Fibroblast of villous mesenchyme (primary cell): ENCODE data around the gene ACOT11. TPM values are rescaled to one million over a fixed set of nuclear protein-coding genes. Genes with fewer than 3 reads are reported as not detected.

Source experiments
- DNase-seq: peaks from one replicate; pipeline ENCODE4 v3.0.0-alpha.2; 2010; ENCODE audit warnings: low read depth
- H3K4me3 ChIP-seq: 2 replicates; pipeline ENCODE4 v1.5.1; 2011; ENCODE audit warnings: low read depth, mild to moderate bottlenecking, low read length
- CTCF ChIP-seq: IDR thresholded peaks from 2 replicates; pipeline ENCODE4 v1.5.1; 2012; ENCODE audit warnings: low read depth, mild to moderate bottlenecking, low read length; ENCODE audit not compliant: insufficient read depth
- total RNA-seq: library from RNA; depleted of rRNA; stranded (reverse); fragments of >200 nt; gene quantifications from 2 replicates; pipeline ENCODE4 v1.2.3, GENCODE V29; 2012

The ACOT11 gene
- total RNA-seq, 1 donor, result 2.2 TPM

- no peak for DNase-seq
- no peak overlapping the region for H3K4me3 ChIP-seq
- TF ChIP-seq CTCF, result no peak
These were observed 26.2 kb downstream of the ACOT11 start for GRCh38 chr1:54574158-54574778.

GRCh38 chr1:54575161-54575560 lies 27.1 kb downstream of the ACOT11 start:
- DNase-seq, result no peak
- H3K4me3 ChIP-seq, result no peak overlapping the region
- no peak for TF ChIP-seq CTCF

GRCh38 chr1:54575605-54576290 lies 27.7 kb downstream of the ACOT11 start:
- no peak for TF ChIP-seq CTCF
- no peak overlapping the region for H3K4me3 ChIP-seq
- DNase-seq, result no peak

- TF ChIP-seq CTCF, result no peak
- DNase-seq, result peak; percentile 72
- H3K4me3 ChIP-seq, result no peak overlapping the region
These were observed 29.6 kb downstream of the ACOT11 start for GRCh38 chr1:54577612-54578011.

GRCh38 chr1:54579337-54579781 lies 31.3 kb downstream of the ACOT11 start:
- TF ChIP-seq CTCF, result no peak
- DNase-seq, result no peak
- no peak overlapping the region for H3K4me3 ChIP-seq

GRCh38 chr1:54580856-54581550 lies 33.0 kb downstream of the ACOT11 start:
- TF ChIP-seq CTCF, result no peak
- no peak overlapping the region for H3K4me3 ChIP-seq
- DNase-seq, result no peak
